HepG2 (cell line): ENCODE data around the gene MAMLD1. TPM values are rescaled to one million over a fixed set of nuclear protein-coding genes. Genes with fewer than 3 reads are reported as not detected.

Source experiments
- ATAC-seq: fragments of 200-7000 bp; cut with Tn5 transposase; 3 replicates; pipeline ENCODE4 v1.9.1; 2020; ENCODE audit warnings: mild to moderate bottlenecking, moderate library complexity
- BruUV-seq: library from RNA; stranded (reverse); fragments of 400-500 nt; replicated peaks from 2 replicates; lab custom pipeline; 2021; lab: Mats Ljungman, UMichigan
- CTCF ChIA-PET: fragments of 300-600 bp; formaldehyde crosslinking; extraction: SDS; loops from one replicate; lab custom pipeline; 2021; ENCODE audit warnings: low total read pairs, inconsistent platforms, low intra/inter-chr PET ratio; lab: Yijun Ruan, JAX
- POLR2A ChIA-PET: fragments of 350-600 bp; sonication (Branson Sonifier 250); formaldehyde crosslinking; loops from one replicate; lab custom pipeline; 2020; ENCODE audit warnings: antibody characterized with exemption, inconsistent platforms; lab: Yijun Ruan, JAX
- DNase-seq: peaks from one replicate; pipeline ENCODE4 v3.0.0-alpha.2; 2015; ENCODE audit warnings: low spot score
- FAIRE-seq: peaks from 3 replicates; lab custom pipeline; 2011; peaks lifted over from hg19 to GRCh38; lab: Jason Lieb, UNC
- H2AFZ ChIP-seq: one replicate; pipeline ENCODE4 v1.6.1; 2011; ENCODE audit warnings: low read length, inconsistent platforms
- H3K27ac ChIP-seq: fragments of 300-600 bp; 3 replicates; pipeline ENCODE4 v1.8.0; 2011; ENCODE audit warnings: mixed run types, mild to moderate bottlenecking, mixed read lengths, low read length, inconsistent platforms; ENCODE audit not compliant: insufficient read depth; ENCODE audit errors: extremely low read length
- H3K27me3 ChIP-seq, 2 experiments: fragments of 200-600 bp in 1 of 2; 2 replicates in 1 of 2; 3 replicates in 1 of 2; pipeline versions ENCODE4 v1.6.0 to v1.8.0; 2011; ENCODE audit warnings: low read length in 2 of 2, mild to moderate bottlenecking in 2 of 2, moderate library complexity in 2 of 2, inconsistent platforms in 1 of 2; ENCODE audit not compliant: insufficient read depth in 2 of 2, control insufficient read depth in 1 of 2
- H3K36me3 ChIP-seq, 2 experiments: fragments of 200-600 bp in 1 of 2; replicated peaks in 1 of 2; 2 replicates in 1 of 2; 3 replicates in 1 of 2; pipeline versions ENCODE4 v1.5.1 to v1.8.0; 2011; ENCODE audit warnings: low read length in 2 of 2, inconsistent platforms in 1 of 2; ENCODE audit not compliant: insufficient read depth in 2 of 2, control insufficient read depth in 1 of 2
- H3K4me1 ChIP-seq: 2 replicates; pipeline ENCODE4 v1.5.1; 2012; ENCODE audit warnings: low read length, inconsistent platforms; ENCODE audit not compliant: insufficient read depth
- H3K4me2 ChIP-seq: 2 replicates; pipeline ENCODE4 v1.6.0; 2011; ENCODE audit warnings: low read depth, low read length, inconsistent platforms
- H3K4me3 ChIP-seq, 3 experiments: fragments of 200-600 bp in 1 of 3; sonication (generic), shearing (Covaris generic) in 1 of 3; replicated peaks in 1 of 3; 2 replicates each; pipeline ENCODE4 v1.5.1; 2011 to 2016; ENCODE audit warnings: low read length in 3 of 3, inconsistent platforms in 2 of 3, low read depth in 2 of 3, mild to moderate bottlenecking in 2 of 3, control low read depth in 1 of 3, mixed read lengths in 1 of 3; ENCODE audit not compliant: insufficient read depth in 1 of 3
- H3K79me2 ChIP-seq: one replicate; pipeline ENCODE4 v1.6.1; 2011; ENCODE audit warnings: low read length, inconsistent platforms; ENCODE audit not compliant: insufficient read depth
- H3K9ac ChIP-seq: 2 replicates; pipeline ENCODE4 v1.6.0; 2011; ENCODE audit warnings: mild to moderate bottlenecking, low read depth, low read length, inconsistent platforms; ENCODE audit not compliant: insufficient read depth
- H3K9me3 ChIP-seq: 2 replicates; pipeline ENCODE4 v1.5.1; 2012; ENCODE audit warnings: mild to moderate bottlenecking, low read length
- H4K20me1 ChIP-seq: 2 replicates; pipeline ENCODE4 v1.6.0; 2011; ENCODE audit warnings: inconsistent platforms, mild to moderate bottlenecking, low read length, moderate library complexity; ENCODE audit not compliant: insufficient read depth
- AKAP8 ChIP-seq: sonication (generic); formaldehyde crosslinking; IDR thresholded peaks from 2 replicates; pipeline ENCODE4 v1.5.1; 2020; ENCODE audit warnings: mild to moderate bottlenecking, missing genetic modification reagents
- ATRX ChIP-seq: sonication (generic); formaldehyde crosslinking; IDR thresholded peaks from 2 replicates; pipeline ENCODE4 v1.4.0; 2020; ENCODE audit warnings: missing genetic modification reagents, borderline replicate concordance
- BCL6 ChIP-seq: IDR thresholded peaks from 2 replicates; pipeline ENCODE4 v1.6.1; 2016; ENCODE audit warnings: missing genetic modification reagents, missing compliant biosample characterization
- CC2D1A ChIP-seq: sonication (generic); formaldehyde crosslinking; IDR thresholded peaks from 2 replicates; pipeline ENCODE4 v1.8.1; 2023; ENCODE audit warnings: mild to moderate bottlenecking, missing genetic modification reagents
- DR1 ChIP-seq: sonication (generic); formaldehyde crosslinking; IDR thresholded peaks from 2 replicates; pipeline ENCODE4 v1.8.0; 2021; ENCODE audit warnings: mild to moderate bottlenecking, missing genetic modification reagents, inconsistent platforms
- MXI1 ChIP-seq: IDR thresholded peaks from 3 replicates; pipeline ENCODE4 v1.6.1; 2012; ENCODE audit warnings: low read depth, low read length, inconsistent platforms, borderline replicate concordance
- NFE2L2 ChIP-seq: fragments of 150-350 bp; IDR thresholded peaks from 2 replicates; pipeline ENCODE4 v1.6.1; 2014; ENCODE audit warnings: low read length
- POGK ChIP-seq: sonication (generic); formaldehyde crosslinking; conservative IDR thresholded peaks from 2 replicates; pipeline ENCODE4 v1.8.0; 2022; ENCODE audit warnings: mild to moderate bottlenecking, moderate library complexity, missing genetic modification reagents
- POLR2AphosphoS2 ChIP-seq: IDR thresholded peaks from 2 replicates; pipeline ENCODE4 v1.6.1; 2011; ENCODE audit warnings: low read depth, low read length, improper control_type of control experiment
- PRDM15 ChIP-seq: sonication (generic); formaldehyde crosslinking; IDR thresholded peaks from 2 replicates; pipeline ENCODE4 v1.4.0; 2020; ENCODE audit warnings: missing genetic modification reagents
- SMAD3 ChIP-seq: sonication (generic); formaldehyde crosslinking; IDR thresholded peaks from 2 replicates; pipeline ENCODE4 v1.4.0; 2020; ENCODE audit warnings: missing genetic modification reagents
- SP1 ChIP-seq, 2 experiments: fragments of 450-650 bp in 1 of 2; sonication (generic) in 1 of 2; formaldehyde crosslinking in 1 of 2; IDR thresholded peaks; 2 replicates each; pipeline versions ENCODE4 v1.4.0 to v1.6.1; 2016 to 2020; ENCODE audit warnings: missing genetic modification reagents in 1 of 2
- SP5 ChIP-seq: IDR thresholded peaks from 2 replicates; pipeline ENCODE4 v1.6.1; 2016; ENCODE audit warnings: low read depth, borderline replicate concordance
- ZNF30 ChIP-seq: sonication (generic); formaldehyde crosslinking; IDR thresholded peaks from 2 replicates; pipeline ENCODE4 v1.5.0; 2020; ENCODE audit warnings: mild to moderate bottlenecking, missing genetic modification reagents
- ZNF546 ChIP-seq: sonication (generic); formaldehyde crosslinking; conservative IDR thresholded peaks from 2 replicates; pipeline ENCODE4 v1.8.1; 2023; ENCODE audit warnings: mild to moderate bottlenecking, missing genetic modification reagents
- WGBS: methylation state at CpG from one replicate; pipeline ENCODE4 v1.1.6; 2017; ENCODE audit warnings: low lambda C conversion rate; 5-methylcytosine and 5-hydroxymethylcytosine counted together
- in situ Hi-C: cut with HindIII; loops from 2 replicates; pipeline ENCODE4 v1.10.0; 2017; ENCODE audit warnings: low pct_unique_long_range_greater_than_20kb; ENCODE audit not compliant: extremely low pct_ligation_motif_present
- intact Hi-C: fragments of 100-400 bp; cut with micrococcal nuclease; formaldehyde crosslinking; loops from one replicate; pipeline ENCODE4 v1.10.0; 2022; ENCODE audit not compliant: unreplicated experiment
- polyA plus RNA-seq, 8 experiments: library from polyadenylated mRNA; depleted of rRNA in 3 of 8; stranded (reverse) in 7 of 8; unstranded in 1 of 8; fragments of >200 nt; fragmentation: Illumina TruSeq in 4 of 8; extraction: Trizol in 4 of 8; gene quantifications; 2 replicates each; pipeline versions ENCODE4 v1.2.1 to v1.2.3, GENCODE V29; 2011 to 2016; ENCODE audit warnings: low read depth in 4 of 8, missing spikeins in 1 of 8, mixed read lengths in 1 of 8; ENCODE audit not compliant: insufficient read depth in 1 of 8
- total RNA-seq, 5 experiments: library from RNA; depleted of rRNA; stranded (reverse); fragments of >200 nt; fragmentation: Illumina TruSeq; extraction: Trizol; gene quantifications; 2 replicates each; pipeline ENCODE4 v1.2.3, GENCODE V29; 2016; ENCODE audit warnings: low read depth in 1 of 5
- TF ChIP-seq, protein P1 (sequence below): IDR thresholded peaks from 2 replicates; pipeline ENCODE4 v1.6.1; 2016; ENCODE audit warnings: mild to moderate bottlenecking
- TF ChIP-seq, protein P2 (sequence below): sonication (generic); formaldehyde crosslinking; conservative IDR thresholded peaks from 2 replicates; pipeline ENCODE4 v1.8.0; 2022; ENCODE audit warnings: low read depth, missing genetic modification reagents

Gene MAMLD1
- total and polyA plus RNA-seq, 2 of the 13 experiments (the other 11 are each of a cell fraction or from before 2014, with no cell fraction given): not detected

GRCh38 chrX:150548684-150549083 lies 185.6 kb downstream of the MAMLD1 start:
- FAIRE-seq (no peak), DNase-seq (no peak), ATAC-seq (no peak)
- no peak overlapping the region for H3K4me3 ChIP-seq
- H4K20me1 ChIP-seq: no peaks in the 10 kb centered on the region
- ChIA-PET POLR2A (interaction anchor here (0.7 to 5.4 kb wide), 2 partner anchors 21 to 98 kb away, joined by 3 to 63 read pairs; partner anchors contain the start of gene MTM1), CTCF (no interaction called here)
- peaks cover 71% of the 10 kb centered on the region for H3K4me1 ChIP-seq
- intact Hi-C loops (loop anchor here (10.0 kb wide), 1 partner anchor 166 kb away; no protein-coding TSS in a partner anchor), in situ Hi-C loops (loop anchor here (10.0 kb wide), 1 partner anchor 136 kb away; no protein-coding TSS in a partner anchor)
- peak overlapping the region; percentile 90 for H3K4me2 ChIP-seq
- H3K27ac ChIP-seq: no peak overlapping the region
- H2AFZ ChIP-seq: no peak overlapping the region
- no peaks in the 10 kb centered on the region for H3K27me3 ChIP-seq
- H3K79me2 ChIP-seq: no peaks in the 10 kb centered on the region
- no peaks in the 10 kb centered on the region for H3K9me3 ChIP-seq
- H3K9ac ChIP-seq: no peak overlapping the region
- H3K36me3 ChIP-seq: no peaks in the 10 kb centered on the region
- BruUV-seq: no TSS peak
- no CpG with 5 or more reads among the region's 2 CpGs for WGBS
- TF ChIP-seq, protein P1, sequence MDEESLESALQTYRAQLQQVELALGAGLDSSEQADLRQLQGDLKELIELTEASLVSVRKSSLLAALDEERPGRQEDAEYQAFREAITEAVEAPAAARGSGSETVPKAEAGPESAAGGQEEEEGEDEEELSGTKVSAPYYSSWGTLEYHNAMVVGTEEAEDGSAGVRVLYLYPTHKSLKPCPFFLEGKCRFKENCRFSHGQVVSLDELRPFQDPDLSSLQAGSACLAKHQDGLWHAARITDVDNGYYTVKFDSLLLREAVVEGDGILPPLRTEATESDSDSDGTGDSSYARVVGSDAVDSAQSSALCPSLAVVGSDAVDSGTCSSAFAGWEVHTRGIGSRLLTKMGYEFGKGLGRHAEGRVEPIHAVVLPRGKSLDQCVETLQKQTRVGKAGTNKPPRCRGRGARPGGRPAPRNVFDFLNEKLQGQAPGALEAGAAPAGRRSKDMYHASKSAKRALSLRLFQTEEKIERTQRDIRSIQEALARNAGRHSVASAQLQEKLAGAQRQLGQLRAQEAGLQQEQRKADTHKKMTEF (CRISPR knock-in tag): no peak
- TF ChIP-seq SMAD3 (no peak), AKAP8 (CRISPR knock-in tag) (no peak), ZNF546 (CRISPR knock-in tag) (no peak), SP1 (IDR thresholded peaks at IDR 0.05) (no peak), SP1 (CRISPR knock-in tag; IDR thresholded peaks at IDR 0.05) (no peak), SP5 (CRISPR knock-in tag) (no peak), ATRX (CRISPR knock-in tag) (no peak), NFE2L2 (no peak), BCL6 (CRISPR knock-in tag) (no peak), ZNF30 (CRISPR knock-in tag) (no peak), MXI1 (no peak), PRDM15 (no peak), POLR2AphosphoS2 (no peak), POGK (CRISPR knock-in tag) (no peak), CC2D1A (CRISPR knock-in tag) (no peak), DR1 (no peak)
- TF ChIP-seq, protein P2, sequence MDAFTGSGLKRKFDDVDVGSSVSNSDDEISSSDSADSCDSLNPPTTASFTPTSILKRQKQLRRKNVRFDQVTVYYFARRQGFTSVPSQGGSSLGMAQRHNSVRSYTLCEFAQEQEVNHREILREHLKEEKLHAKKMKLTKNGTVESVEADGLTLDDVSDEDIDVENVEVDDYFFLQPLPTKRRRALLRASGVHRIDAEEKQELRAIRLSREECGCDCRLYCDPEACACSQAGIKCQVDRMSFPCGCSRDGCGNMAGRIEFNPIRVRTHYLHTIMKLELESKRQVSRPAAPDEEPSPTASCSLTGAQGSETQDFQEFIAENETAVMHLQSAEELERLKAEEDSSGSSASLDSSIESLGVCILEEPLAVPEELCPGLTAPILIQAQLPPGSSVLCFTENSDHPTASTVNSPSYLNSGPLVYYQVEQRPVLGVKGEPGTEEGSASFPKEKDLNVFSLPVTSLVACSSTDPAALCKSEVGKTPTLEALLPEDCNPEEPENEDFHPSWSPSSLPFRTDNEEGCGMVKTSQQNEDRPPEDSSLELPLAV (CRISPR knock-in tag): no peak
